HL-60 (cell line): ENCODE measurements around the gene TIPIN.
"Not testable (repeated sequence)": the region's sequence is repeated elsewhere in the genome, so short reads cannot be mapped to it uniquely, and the experiment has no call there.

ENCODE experiments used
- DNase-seq, 2 experiments: peaks; one replicate each; pipeline ENCODE4 v3.0.0-alpha.2; 2010 to 2020; ENCODE audit warnings: low read depth in 1 of 2, low spot score in 1 of 2
- H3K27ac ChIP-seq: fragments of 250-450 bp; sonication (Bioruptor Pico); replicated peaks from 2 replicates; pipeline ENCODE4 v1.5.1; 2020; ENCODE audit warnings: mild to moderate bottlenecking, moderate library complexity
- H3K27me3 ChIP-seq: fragments of 250-450 bp; sonication (Bioruptor Pico); 2 replicates; pipeline ENCODE4 v1.5.1; 2021; ENCODE audit warnings: mild to moderate bottlenecking, moderate library complexity; ENCODE audit not compliant: insufficient read depth, poor library complexity, severe bottlenecking
- H3K4me3 ChIP-seq: replicated peaks from 2 replicates; pipeline ENCODE4 v1.5.1; 2011; ENCODE audit warnings: mild to moderate bottlenecking, control low read depth, low read length; ENCODE audit not compliant: insufficient read depth
- CTCF ChIP-seq: IDR thresholded peaks from one replicate; pipeline ENCODE4 v1.5.1; 2011; ENCODE audit warnings: low read length, control low read depth, inconsistent platforms; ENCODE audit not compliant: insufficient read depth
- GABPA ChIP-seq: IDR thresholded peaks from 2 replicates; pipeline ENCODE4 v1.6.1; 2012; ENCODE audit warnings: low read depth
- POLR2AphosphoS5 ChIP-seq: IDR thresholded peaks from 2 replicates; pipeline ENCODE4 v1.6.1; 2012; ENCODE audit warnings: low read depth
- REST ChIP-seq: IDR thresholded peaks from 2 replicates; pipeline ENCODE4 v1.6.1; 2012; ENCODE audit warnings: low read depth; ENCODE audit not compliant: insufficient replicate concordance
- SPI1 ChIP-seq: IDR thresholded peaks from 2 replicates; pipeline ENCODE4 v1.6.1; 2012; ENCODE audit warnings: low read depth, mild to moderate bottlenecking, borderline replicate concordance

Gene TIPIN

GRCh38 chr15:66306381-66306780, 50.1 kb downstream of the TIPIN start:
- Histone ChIP-seq H3K27me3 (no peaks in the 10 kb centered on the region), H3K27ac (no peak overlapping the region), H3K4me3 (no peak overlapping the region)
- no peak for DNase-seq
- no peak for TF ChIP-seq CTCF

DNA sequence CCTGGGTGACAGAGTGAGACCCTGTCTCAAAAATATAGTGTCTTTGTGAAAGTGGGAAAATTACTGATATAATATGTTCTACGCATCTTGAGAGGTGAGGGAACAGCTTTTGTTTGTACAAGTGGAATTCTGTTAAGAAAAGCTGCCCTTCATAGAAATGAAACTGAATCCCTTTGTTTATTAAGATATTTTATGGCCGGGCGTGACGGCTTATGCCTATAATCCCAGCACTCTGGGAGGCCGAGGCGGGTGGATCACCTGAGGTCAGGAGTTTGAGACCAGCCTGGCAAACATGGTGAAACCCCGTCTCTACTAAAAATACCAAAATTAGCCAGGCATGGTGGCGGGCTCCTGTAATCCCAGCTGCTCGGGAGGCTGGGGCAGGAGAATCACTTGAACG, 52.1 kb downstream of the TIPIN start:
- H3K4me3 ChIP-seq, DNase-seq, H3K27me3 ChIP-seq, H3K27ac ChIP-seq: not testable (repeated sequence)

GRCh38 chr15:66302489-66303278, 53.8 kb downstream of the TIPIN start:
- TF ChIP-seq POLR2AphosphoS5 (no peak), REST (no peak), SPI1 (no peak)
- DNase-seq = no peak
- no peak overlapping the region for H3K27ac ChIP-seq
- H3K27me3 ChIP-seq = no peaks in the 10 kb centered on the region
- no peak overlapping the region for H3K4me3 ChIP-seq

- no peak for DNase-seq
- TF ChIP-seq CTCF = no peak
- TF ChIP-seq GABPA = no peak
- no peak for TF ChIP-seq SPI1
- no peak for TF ChIP-seq POLR2AphosphoS5
- TF ChIP-seq REST = no peak
- no peaks in the 10 kb centered on the region for H3K27me3 ChIP-seq
- no peak overlapping the region for H3K27ac ChIP-seq
- H3K4me3 ChIP-seq = no peak overlapping the region
These were observed 57.7 kb downstream of the TIPIN start for GRCh38 chr15:66298803-66299251.

- Histone ChIP-seq H3K27ac (no peak overlapping the region), H3K4me3 (no peak overlapping the region), H3K27me3 (no peaks in the 10 kb centered on the region)
- DNase-seq = no peak
- no peak for TF ChIP-seq CTCF
- no peak for TF ChIP-seq SPI1
- TF ChIP-seq REST = no peak
- no peak for TF ChIP-seq GABPA
- no peak for TF ChIP-seq POLR2AphosphoS5
These were observed 60.3 kb downstream of the TIPIN start for GRCh38 chr15:66296186-66296585.
